Jurkat, Clone E6-1 (cell line): ENCODE results near the gene ACP4.
A peak's percentile ranks its signal among the peaks of the same experiment; 100 is the strongest.

Source experiments
- DNase-seq: peaks from one replicate; pipeline ENCODE4 v3.0.0-alpha.2; 2011; ENCODE audit warnings: low read depth, low spot score
- H3K4me3 ChIP-seq: 2 replicates; pipeline ENCODE4 v1.5.1; 2011; ENCODE audit warnings: mild to moderate bottlenecking, low read length, control low read depth, moderate library complexity

ACP4 gene

DNA sequence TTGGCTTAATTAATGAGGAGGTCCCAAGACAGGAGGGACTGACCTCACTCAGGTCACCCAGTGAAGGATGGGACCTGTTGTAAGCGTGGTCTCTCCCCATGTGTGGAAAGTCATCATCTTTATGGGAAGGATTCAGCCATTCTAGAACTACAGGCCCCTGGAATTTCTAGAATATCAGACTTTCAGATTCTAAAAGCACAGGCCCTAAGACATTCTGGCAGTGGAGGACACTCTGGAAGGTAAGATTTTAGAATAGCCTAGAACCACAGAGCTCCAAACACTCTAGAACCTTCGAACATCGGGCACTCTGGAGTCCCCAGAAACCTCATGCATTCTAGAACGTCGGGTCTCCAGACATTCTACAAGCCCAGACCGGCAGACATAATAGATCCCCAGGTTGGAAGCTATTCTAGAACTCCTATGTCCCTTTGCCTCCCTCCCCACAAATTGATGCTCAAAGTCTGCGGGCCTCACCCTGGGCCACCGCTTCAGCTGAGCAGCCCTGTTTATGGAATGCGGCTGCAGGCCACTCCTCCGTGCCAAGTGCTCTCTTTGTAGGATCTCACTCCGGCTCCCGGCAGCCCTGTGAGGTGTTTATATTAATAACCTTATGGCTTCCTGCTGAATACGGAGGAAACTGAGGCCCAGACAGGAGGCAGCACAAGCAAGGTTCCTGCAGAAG is 45.0 kb downstream of the ACP4 start:
- peak overlapping the region; percentile 67 for H3K4me3 ChIP-seq
- DNase-seq: no peak

DNA sequence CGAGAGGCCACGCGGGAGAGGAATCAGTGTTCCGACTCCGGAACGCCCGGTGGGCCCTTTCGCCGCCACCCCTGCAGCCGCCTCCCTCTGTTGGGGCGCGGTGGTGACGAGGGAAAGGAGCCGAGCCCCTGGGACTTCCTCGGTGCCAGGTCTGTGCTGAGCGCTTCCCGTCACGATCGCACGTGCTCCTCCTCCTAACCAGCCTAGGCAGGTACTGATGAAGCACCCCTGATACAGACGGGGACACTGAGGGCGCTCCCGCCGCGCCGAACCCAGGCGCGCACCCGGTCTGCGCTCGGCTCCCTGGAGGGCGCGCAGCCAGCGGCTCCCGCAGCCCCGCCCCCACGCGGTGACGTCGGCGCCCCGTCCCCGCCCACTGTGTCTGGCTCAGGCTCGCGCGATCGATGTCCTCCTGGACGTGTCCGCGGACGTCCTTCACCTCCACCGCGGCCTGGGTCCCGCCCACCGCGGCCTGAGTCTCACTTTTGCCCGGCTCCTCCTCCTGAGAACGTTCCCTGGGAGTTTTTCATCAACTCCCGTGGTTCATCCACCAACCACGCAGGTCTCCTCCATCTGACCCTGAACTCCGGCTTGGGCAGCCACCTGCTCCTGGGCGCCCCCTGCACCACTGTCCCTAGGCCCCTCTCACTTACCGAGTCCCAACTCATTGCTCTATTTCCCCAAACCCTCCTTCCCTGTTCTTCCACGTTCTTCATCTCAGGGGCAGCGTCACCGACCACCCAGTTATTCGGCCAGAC is 45.7 kb downstream of the ACP4 start:
- H3K4me3 ChIP-seq: peak overlapping the region; percentile 67
- peak; percentile 49 for DNase-seq

GRCh38 chr19:50836543-50837195 is 46.5 kb downstream of the ACP4 start:
- DNase-seq: no peak
- H3K4me3 ChIP-seq: peak overlapping the region; percentile 67; the same call in 1 of the 2 replicates

GRCh38 chr19:50837300-50837699 is 47.1 kb downstream of the ACP4 start:
- H3K4me3 ChIP-seq: no peak overlapping the region
- peak; percentile 52 for DNase-seq

DNA sequence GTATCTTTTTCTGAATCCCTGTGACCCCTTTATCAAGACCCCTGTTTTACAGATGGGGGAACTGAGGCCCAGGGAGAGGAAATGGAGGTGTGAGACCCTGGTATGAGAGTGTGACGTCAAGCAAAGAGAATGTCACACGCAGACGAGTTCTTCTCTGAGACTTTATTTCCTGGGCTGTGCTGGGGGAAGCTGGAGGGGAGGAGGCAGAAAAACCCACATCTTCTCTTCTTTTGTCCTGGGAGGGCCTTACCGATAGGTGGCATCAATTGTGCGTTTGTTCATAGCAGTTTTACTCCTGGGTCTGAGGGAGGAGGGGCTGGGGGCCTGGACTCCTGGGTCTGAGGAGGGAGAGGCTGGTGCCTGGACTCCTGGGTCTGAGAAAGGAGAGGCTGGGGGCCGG is 48.0 kb downstream of the ACP4 start:
- H3K4me3 ChIP-seq: no peak overlapping the region
- peak; percentile 77 for DNase-seq

- no peak overlapping the region for H3K4me3 ChIP-seq
- no peak for DNase-seq
These were observed 49.8 kb downstream of the ACP4 start for GRCh38 chr19:50839712-50840655.

DNA sequence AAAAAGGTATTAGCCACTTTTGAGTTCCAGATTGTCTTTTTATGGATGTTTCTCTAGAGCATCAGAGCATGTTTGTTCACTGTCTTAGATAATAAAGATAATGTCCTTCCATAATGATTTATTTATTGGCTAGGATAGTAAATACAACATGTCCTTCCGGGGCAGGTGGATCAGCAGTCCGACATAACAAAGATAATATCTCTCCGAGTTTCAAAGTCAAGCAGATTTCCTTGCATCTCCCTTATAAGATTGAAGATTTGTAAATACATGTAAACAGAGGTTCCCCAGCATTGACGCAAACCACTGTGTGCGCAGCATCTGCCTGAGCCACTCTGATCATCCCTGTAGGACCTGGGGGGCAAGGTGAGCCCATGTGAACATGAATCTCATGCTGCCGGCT is 51.9 kb downstream of the ACP4 start:
- H3K4me3 ChIP-seq: no peak overlapping the region
- DNase-seq: no peak

DNA sequence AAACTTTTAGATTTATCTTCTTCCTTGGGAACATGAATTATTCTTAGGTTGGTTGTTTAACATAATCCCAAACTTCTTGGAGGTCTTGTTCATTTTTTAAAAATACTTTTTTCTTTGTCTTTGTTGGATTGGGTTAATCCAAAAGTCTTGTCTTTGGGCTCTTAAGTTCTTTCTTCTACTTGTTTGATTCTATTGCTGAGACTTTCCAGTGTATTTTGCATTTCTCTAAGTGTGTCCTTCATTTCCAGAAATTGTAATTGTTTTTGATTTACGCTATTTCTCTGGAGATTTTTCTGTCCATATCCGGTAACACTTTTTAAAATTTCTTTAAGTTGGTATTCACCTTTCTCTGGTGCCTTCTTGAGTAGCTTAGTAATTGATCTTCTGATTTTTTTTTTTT is 53.0 kb downstream of the ACP4 start:
- no peak for DNase-seq
- no peak overlapping the region for H3K4me3 ChIP-seq

GRCh38 chr19:50843701-50844221 is 53.5 kb downstream of the ACP4 start:
- no peak for DNase-seq
- H3K4me3 ChIP-seq: no peak overlapping the region

DNA sequence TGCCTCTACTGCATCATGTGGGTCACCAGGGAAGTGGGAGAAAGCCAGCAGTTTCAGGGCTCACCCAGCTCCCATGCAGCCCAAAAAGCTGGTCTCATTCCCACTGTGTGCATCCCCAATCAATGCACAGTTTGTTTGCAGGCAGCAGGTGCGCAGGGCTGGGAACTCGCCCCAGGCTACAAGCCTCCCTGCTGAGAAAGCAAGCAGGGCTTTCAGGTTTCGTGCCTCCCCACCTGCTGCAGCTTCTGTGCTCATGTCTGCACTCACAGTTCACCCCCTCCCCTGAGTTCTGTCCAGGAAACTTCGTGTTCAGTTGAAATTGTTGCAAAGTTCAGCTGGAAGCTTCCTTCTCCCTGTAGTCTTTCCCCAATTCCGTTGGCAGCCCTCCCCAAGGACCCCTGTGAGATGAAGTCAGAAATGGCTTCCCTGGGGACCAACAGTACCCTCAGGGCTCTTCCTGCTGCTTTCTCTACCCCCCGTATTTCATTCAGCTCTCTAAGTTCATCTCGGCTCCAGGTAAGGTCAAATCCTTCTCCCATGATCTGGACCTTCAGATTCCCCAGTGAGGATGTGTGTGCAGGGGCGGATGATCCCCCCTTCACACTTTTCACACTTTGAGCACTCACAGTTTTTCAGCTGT is 54.2 kb downstream of the ACP4 start:
- DNase-seq: no peak
- H3K4me3 ChIP-seq: no peak overlapping the region
